Mesenchymal stem cell (in vitro differentiated cells and primary cell): ENCODE measurements around the gene STOX2.

Experiments used
- DNase-seq: peaks from one replicate; pipeline ENCODE4 v3.0.0-alpha.2; 2013
- H2AFZ ChIP-seq: one replicate; pipeline ENCODE4 v1.6.1; 2013; ENCODE audit warnings: low read depth, mild to moderate bottlenecking, control low read depth, inconsistent platforms, low read length, moderate library complexity
- H2AK5ac ChIP-seq: 2 replicates; pipeline ENCODE4 v1.6.1; 2013; ENCODE audit warnings: low read length, moderate library complexity, mild to moderate bottlenecking, inconsistent platforms; ENCODE audit not compliant: severe bottlenecking
- H2BK120ac ChIP-seq: one replicate; pipeline ENCODE4 v1.6.1; 2013; ENCODE audit warnings: low read depth, mild to moderate bottlenecking, inconsistent platforms, low read length, moderate library complexity
- H2BK12ac ChIP-seq, 2 experiments: one replicate each; pipeline ENCODE4 v1.6.1; 2013; ENCODE audit warnings: inconsistent platforms in 2 of 2, low read length in 2 of 2, mild to moderate bottlenecking in 2 of 2, moderate library complexity in 2 of 2, control low read depth in 1 of 2
- H2BK15ac ChIP-seq: one replicate; pipeline ENCODE4 v1.6.1; 2013; ENCODE audit warnings: mild to moderate bottlenecking, low read depth, inconsistent platforms; ENCODE audit not compliant: poor library complexity, severe bottlenecking
- H2BK5ac ChIP-seq: 2 replicates; pipeline ENCODE4 v1.6.1; 2013; ENCODE audit warnings: low read depth, mild to moderate bottlenecking, low read length, control low read depth, inconsistent platforms; ENCODE audit not compliant: poor library complexity, severe bottlenecking
- H3K14ac ChIP-seq, 2 experiments: one replicate each; pipeline ENCODE4 v1.6.1; 2013; ENCODE audit warnings: inconsistent platforms in 2 of 2, low read length in 2 of 2, control low read depth in 1 of 2, mild to moderate bottlenecking in 1 of 2, moderate library complexity in 1 of 2
- H3K18ac ChIP-seq, 2 experiments: one replicate each; pipeline ENCODE4 v1.6.1; 2013; ENCODE audit warnings: inconsistent platforms in 2 of 2, low read length in 2 of 2, control low read depth in 1 of 2, low read depth in 1 of 2, mild to moderate bottlenecking in 1 of 2
- H3K23ac ChIP-seq, 2 experiments: one replicate each; pipeline ENCODE4 v1.6.1; 2013; ENCODE audit warnings: inconsistent platforms in 2 of 2, low read length in 2 of 2, mild to moderate bottlenecking in 2 of 2, moderate library complexity in 2 of 2, control low read depth in 1 of 2
- H3K27ac ChIP-seq: 2 replicates; pipeline ENCODE4 v1.5.1; 2013; ENCODE audit warnings: mild to moderate bottlenecking, moderate library complexity, low read length, control low read depth, inconsistent platforms; ENCODE audit not compliant: poor library complexity, severe bottlenecking
- H3K27me3 ChIP-seq, 2 experiments: 2 replicates each; pipeline versions ENCODE4 v1.6.1 to v1.7.0; 2013; ENCODE audit warnings: low read length in 2 of 2, mild to moderate bottlenecking in 2 of 2, moderate library complexity in 2 of 2, control low read depth in 1 of 2, inconsistent platforms in 1 of 2; ENCODE audit not compliant: control insufficient read depth in 1 of 2, insufficient read depth in 1 of 2
- H3K36me3 ChIP-seq, 2 experiments: 2 replicates each; pipeline versions ENCODE4 v1.6.1 to v1.7.0; 2013; ENCODE audit warnings: low read length in 2 of 2, control low read depth in 1 of 2, inconsistent platforms in 1 of 2, low read depth in 1 of 2, mild to moderate bottlenecking in 1 of 2; ENCODE audit not compliant: insufficient read depth in 2 of 2, control insufficient read depth in 1 of 2
- H3K4ac ChIP-seq, 2 experiments: one replicate each; pipeline ENCODE4 v1.6.1; 2013; ENCODE audit warnings: inconsistent platforms in 2 of 2, low read length in 2 of 2, mild to moderate bottlenecking in 2 of 2, moderate library complexity in 2 of 2, control low read depth in 1 of 2, low read depth in 1 of 2
- H3K4me1 ChIP-seq: 2 replicates; pipeline ENCODE4 v1.6.1; 2013; ENCODE audit warnings: low read depth, low read length, control low read depth; ENCODE audit not compliant: control insufficient read depth, insufficient read depth
- H3K4me2 ChIP-seq: 2 replicates; pipeline ENCODE4 v1.6.1; 2013; ENCODE audit warnings: low read length, mild to moderate bottlenecking, inconsistent platforms; ENCODE audit not compliant: poor library complexity, severe bottlenecking
- H3K4me3 ChIP-seq, 2 experiments: 2 replicates each; pipeline versions ENCODE4 v1.5.1 to v1.7.0; 2013; ENCODE audit warnings: low read length in 2 of 2, mild to moderate bottlenecking in 2 of 2, control low read depth in 1 of 2, low read depth in 1 of 2; ENCODE audit not compliant: insufficient read depth in 1 of 2
- H3K79me1 ChIP-seq: replicated peaks from 2 replicates; pipeline ENCODE4 v1.6.1; 2013; ENCODE audit warnings: mild to moderate bottlenecking, control low read depth, low read length, inconsistent platforms; ENCODE audit not compliant: poor library complexity, severe bottlenecking
- H3K9ac ChIP-seq: 2 replicates; pipeline ENCODE4 v1.7.0; 2013; ENCODE audit warnings: mild to moderate bottlenecking, low read length, moderate library complexity
- H3K9me3 ChIP-seq: 2 replicates; pipeline ENCODE4 v1.7.0; 2013; ENCODE audit warnings: mild to moderate bottlenecking, low read length; ENCODE audit not compliant: control insufficient read depth
- H4K8ac ChIP-seq: one replicate; pipeline ENCODE4 v1.6.1; 2013; ENCODE audit warnings: inconsistent platforms, mild to moderate bottlenecking, low read length, moderate library complexity
- H4K91ac ChIP-seq: one replicate; pipeline ENCODE4 v1.6.1; 2013; ENCODE audit warnings: mild to moderate bottlenecking, low read length, inconsistent platforms
- WGBS: methylation state at CpG from one replicate; pipeline ENCODE4 v1.1.7; 2013; ENCODE audit warnings: mixed read lengths; 5-methylcytosine and 5-hydroxymethylcytosine counted together

Gene STOX2

GRCh38 chr4:183915976-183916375 lies 10.9 kb downstream of the STOX2 start:
- Histone ChIP-seq H2BK5ac (no peak overlapping the region), H3K23ac (no peak overlapping the region), H3K9ac (no peak overlapping the region), H3K27me3 (peaks cover 2 to 9% of the 10 kb centered on the region in 2 experiments), H2BK12ac (no peak overlapping the region), H3K9me3 (no peaks in the 10 kb centered on the region), H3K4me3 (no peak overlapping the region), H3K27ac (no peak overlapping the region), H2AFZ (no peak overlapping the region), H3K4me2 (no peak overlapping the region), H2AK5ac (no peak overlapping the region), H2BK15ac (no peak overlapping the region), H4K8ac (no peak overlapping the region), H3K18ac (no peak overlapping the region), H3K14ac (no peak overlapping the region), H2BK120ac (no peak overlapping the region), H3K4ac (no peak overlapping the region), H3K79me1 (no peaks in the 10 kb centered on the region), H4K91ac (no peak overlapping the region), H3K36me3 (no peaks in the 10 kb centered on the region), H3K4me1 (no peaks in the 10 kb centered on the region)
- DNase-seq, result no peak
- WGBS, result 77% methylated on average over 6 of the region's 6 CpGs

- Histone ChIP-seq H3K9me3 (no peaks in the 10 kb centered on the region), H3K27ac (no peak overlapping the region), H3K36me3 (no peaks in the 10 kb centered on the region), H3K27me3 (peaks cover 0 to 2% of the 10 kb centered on the region in 2 experiments), H2BK15ac (no peak overlapping the region), H2BK5ac (no peak overlapping the region), H4K91ac (no peak overlapping the region), H2BK12ac (no peak overlapping the region), H3K23ac (no peak overlapping the region), H4K8ac (no peak overlapping the region), H2AFZ (no peak overlapping the region), H3K4me3 (no peak overlapping the region), H2AK5ac (no peak overlapping the region), H2BK120ac (no peak overlapping the region), H3K14ac (no peak overlapping the region), H3K79me1 (no peaks in the 10 kb centered on the region), H3K9ac (no peak overlapping the region), H3K4me1 (no peaks in the 10 kb centered on the region), H3K18ac (no peak overlapping the region), H3K4me2 (no peak overlapping the region), H3K4ac (no peak overlapping the region)
- WGBS, result 92% methylated on average over 10 of the region's 10 CpGs
- DNase-seq, result no peak
These were observed 13.6 kb downstream of the STOX2 start for GRCh38 chr4:183918696-183919095.

GRCh38 chr4:183919141-183919540 lies 14.0 kb downstream of the STOX2 start:
- Histone ChIP-seq H3K4me1 (no peaks in the 10 kb centered on the region), H3K9ac (no peak overlapping the region), H4K8ac (no peak overlapping the region), H2BK12ac (no peak overlapping the region), H3K9me3 (no peaks in the 10 kb centered on the region), H3K18ac (no peak overlapping the region), H2BK5ac (no peak overlapping the region), H3K14ac (peak overlapping the region in 1 of 2 experiments; percentile 60), H3K27me3 (peaks cover 0 to 2% of the 10 kb centered on the region in 2 experiments), H3K4ac (no peak overlapping the region), H2BK15ac (no peak overlapping the region), H3K4me3 (no peak overlapping the region), H2AFZ (no peak overlapping the region), H3K4me2 (no peak overlapping the region), H3K27ac (no peak overlapping the region), H3K79me1 (no peaks in the 10 kb centered on the region), H4K91ac (no peak overlapping the region), H2AK5ac (no peak overlapping the region), H3K36me3 (no peaks in the 10 kb centered on the region), H3K23ac (no peak overlapping the region), H2BK120ac (no peak overlapping the region)
- WGBS, result 89% methylated on average over 10 of the region's 12 CpGs
- DNase-seq, result no peak

GRCh38 chr4:183920512-183920911 lies 15.4 kb downstream of the STOX2 start:
- no peaks in the 10 kb centered on the region for H3K4me1 ChIP-seq
- no peak overlapping the region for H4K91ac ChIP-seq
- H2AK5ac ChIP-seq, result no peak overlapping the region
- no peak overlapping the region for H3K4me3 ChIP-seq
- no peak overlapping the region for H3K4ac ChIP-seq
- no peaks in the 10 kb centered on the region for H3K36me3 ChIP-seq
- H3K14ac ChIP-seq, result no peak overlapping the region
- no peaks in the 10 kb centered on the region for H3K79me1 ChIP-seq
- no peak overlapping the region for H3K4me2 ChIP-seq
- no peak overlapping the region for H2BK12ac ChIP-seq
- H3K23ac ChIP-seq, result no peak overlapping the region
- 34% methylated on average over 3 of the region's 3 CpGs for WGBS
- H2BK5ac ChIP-seq, result no peak overlapping the region
- H4K8ac ChIP-seq, result no peak overlapping the region
- H3K18ac ChIP-seq, result no peak overlapping the region
- no peak overlapping the region for H2BK120ac ChIP-seq
- peaks cover 0 to 2% of the 10 kb centered on the region in 2 experiments for H3K27me3 ChIP-seq
- H2BK15ac ChIP-seq, result no peak overlapping the region
- H3K9me3 ChIP-seq, result no peaks in the 10 kb centered on the region
- H3K27ac ChIP-seq, result no peak overlapping the region
- H3K9ac ChIP-seq, result no peak overlapping the region
- no peak for DNase-seq
- H2AFZ ChIP-seq, result no peak overlapping the region
